DMS 273 (cell line): Measurements from ENCODE around the gene ITPA.
"Not testable (repeated sequence)": the region's sequence is repeated elsewhere in the genome, so short reads cannot be mapped to it uniquely, and the experiment has no call there.

Experiments used
- DNase-seq: peaks from one replicate; lab custom pipeline; 2025; ENCODE audit not compliant: unreplicated experiment; lab: John Stamatoyannopoulos, UW

The ITPA gene

DNA sequence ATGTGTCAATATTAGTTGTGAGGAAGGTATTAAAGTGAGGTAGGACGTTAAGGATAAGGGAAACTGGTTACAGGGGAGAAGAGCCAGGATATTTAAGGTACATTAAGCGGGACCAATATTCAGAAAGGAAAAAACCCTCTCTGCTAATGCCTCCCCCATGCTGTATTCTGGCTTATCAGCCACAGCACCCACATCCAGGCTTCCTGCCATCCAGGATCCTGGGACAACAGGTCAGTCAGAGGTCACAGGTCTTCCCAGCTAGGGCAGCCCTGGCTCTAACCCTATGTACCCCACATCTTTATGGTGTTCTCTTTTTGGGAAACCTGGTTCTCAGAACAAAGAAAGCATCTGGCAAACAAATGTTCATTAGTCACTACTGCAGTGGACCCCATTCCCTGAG, 10.1 kb upstream of the ITPA start:
- DNase-seq: no peak

DNA sequence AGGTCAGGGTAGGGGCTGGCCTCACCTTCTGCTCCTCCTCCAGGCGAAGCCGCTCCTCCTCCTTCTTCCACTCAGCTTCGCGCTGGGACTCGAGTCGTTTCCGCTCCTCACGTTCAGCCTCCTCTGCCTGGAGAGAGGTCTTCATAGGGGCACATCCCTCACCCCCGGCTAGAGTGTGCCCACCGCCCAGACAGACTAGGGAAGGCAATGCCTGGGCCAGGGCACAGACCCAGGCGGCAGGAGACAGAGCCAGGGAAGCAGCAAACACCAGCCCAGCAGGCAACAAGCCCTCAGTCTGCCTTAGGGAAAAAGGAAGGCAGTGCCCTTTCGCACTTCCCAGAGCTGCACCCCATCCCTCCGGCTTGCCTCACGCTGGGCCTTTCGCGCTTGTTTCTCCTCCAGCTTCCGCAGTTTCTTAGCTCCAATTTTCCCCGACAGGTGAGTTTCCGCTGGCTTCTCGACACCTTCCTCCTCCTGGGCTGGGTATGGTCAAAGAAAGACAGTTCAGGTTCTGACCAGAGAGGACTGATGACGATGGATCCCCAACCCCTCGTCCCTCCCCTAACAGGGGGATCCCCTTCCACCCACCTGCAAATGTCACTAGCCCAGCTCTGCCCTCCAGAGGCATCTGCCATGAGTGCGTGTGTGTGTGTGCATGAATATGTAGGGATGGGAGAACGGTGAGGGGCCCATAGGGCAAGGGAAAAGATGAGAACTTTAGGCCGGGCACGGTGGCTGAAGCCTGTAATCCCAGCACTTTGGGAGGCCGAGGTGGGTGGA, 9.1 kb upstream of the ITPA start:
- no peak for DNase-seq

DNA sequence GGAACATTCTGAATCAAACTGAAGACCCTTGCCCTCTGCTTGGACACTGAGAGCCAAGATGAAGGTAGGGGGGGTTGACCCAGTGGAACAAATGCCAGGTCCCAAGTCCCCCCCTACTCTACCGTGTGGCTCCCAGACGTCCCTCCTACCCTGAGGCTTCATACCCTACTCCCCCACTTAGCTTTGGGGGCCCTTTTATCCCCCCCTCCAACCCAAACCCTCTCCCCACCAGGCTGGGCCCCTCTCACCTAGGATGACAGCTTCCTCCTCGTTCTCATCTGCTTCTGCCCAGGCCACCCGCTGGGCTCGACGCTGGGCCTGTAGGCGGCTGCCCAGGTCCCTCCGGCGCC, 6.4 kb upstream of the ITPA start:
- no peak for DNase-seq

DNA sequence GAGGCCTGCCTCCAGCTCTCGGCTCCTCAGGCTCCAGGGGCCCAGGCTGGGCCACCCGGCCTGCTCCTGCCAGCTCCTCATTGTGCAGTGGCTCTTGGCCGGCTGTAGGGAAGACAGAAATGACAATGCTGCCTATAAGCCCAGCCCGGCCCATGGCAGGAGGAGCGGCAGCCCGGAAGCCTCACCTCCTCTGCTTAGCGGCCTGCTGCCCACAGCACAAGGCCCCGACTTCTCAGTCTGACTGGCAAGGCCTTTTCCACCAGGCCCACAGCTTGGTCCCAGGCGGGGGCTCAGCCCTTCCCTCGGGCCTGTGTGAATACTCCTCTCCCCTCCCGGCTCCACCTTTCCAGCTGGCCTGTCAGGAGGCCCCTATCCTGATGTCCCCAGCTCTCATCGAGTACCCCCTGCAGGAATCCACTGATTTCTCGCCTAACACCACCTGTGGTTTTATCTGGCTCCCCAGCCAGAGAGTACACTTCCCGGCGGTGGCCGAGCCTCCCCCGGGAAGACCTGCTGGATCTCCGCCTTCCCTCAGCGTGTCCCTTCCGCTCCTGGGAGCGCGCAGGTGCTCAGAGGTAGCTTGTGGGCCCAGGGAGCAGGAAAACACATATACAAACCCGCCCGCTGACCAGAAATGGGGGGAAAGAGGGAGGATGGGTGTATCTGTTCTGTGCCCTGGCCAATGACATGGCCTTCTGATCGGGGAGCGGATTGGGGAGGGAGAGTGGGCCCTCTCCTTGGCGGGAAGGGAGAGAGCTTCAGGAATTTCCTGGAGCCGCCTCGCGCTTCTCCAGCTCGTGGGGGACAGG, 5.8 kb upstream of the ITPA start:
- DNase-seq: peak; percentile 74

DNA sequence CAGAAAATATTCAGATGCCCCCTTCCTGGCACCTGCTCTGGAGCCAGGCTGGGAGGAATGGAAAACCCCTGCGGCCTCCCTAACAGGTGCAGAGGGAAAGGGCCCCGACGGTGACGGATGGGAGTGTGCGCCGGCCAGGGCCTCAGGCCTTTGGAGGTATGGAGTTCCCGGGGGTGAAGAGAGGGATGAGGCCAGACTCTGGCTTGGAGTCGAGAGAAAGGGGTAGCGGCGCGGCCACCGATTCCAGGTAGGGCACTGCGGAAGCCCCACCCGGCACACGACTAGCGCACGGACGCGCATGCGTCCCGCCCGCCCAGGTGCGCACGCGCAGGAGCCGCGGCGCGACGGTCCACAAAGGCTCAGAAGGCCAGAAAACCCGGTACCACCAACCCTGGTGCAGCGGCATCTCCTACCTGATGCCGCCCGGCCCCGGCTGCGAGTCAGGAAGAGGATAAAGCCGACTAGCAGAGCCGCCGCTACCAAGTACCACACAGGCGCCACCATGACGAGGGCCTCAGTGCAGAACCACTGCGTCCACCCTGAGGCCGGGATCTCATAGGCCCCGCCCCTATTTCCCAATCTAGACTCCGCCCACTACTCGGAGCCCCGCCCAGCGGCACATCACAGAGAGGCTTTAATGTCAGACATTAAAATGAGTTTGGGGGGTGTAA, 5.0 kb upstream of the ITPA start, which contains the start of gene DDRGK1:
DDRGK1 (minus strand) TSS at position 559 of the 671 bp plus-strand sequence; CDS start at position 504, 55 bp downstream.
- peak; percentile 93 for DNase-seq

DNA sequence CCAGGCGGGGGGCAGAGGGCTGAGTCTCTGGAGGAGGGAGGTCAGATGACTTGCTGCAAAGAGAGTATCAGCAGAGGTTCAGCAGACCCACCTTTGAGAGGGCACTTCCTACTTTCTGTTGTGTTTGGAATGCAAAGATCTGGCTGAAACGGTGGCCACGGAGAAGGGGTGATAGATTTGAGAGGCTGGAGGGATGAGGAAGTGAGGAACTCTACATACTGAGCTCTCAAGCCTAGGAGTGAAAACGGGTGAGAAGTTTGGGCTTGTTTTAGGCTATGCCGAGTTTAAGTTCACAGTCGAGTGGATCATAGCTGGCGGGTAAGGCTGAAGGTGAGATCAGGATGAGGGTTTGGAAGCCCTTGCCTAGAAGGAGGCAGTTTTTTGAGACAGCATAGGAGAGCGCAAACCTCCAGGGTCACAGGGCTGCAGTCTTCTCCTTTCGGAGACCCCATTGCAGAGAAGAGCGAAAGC, 477 bp upstream of the ITPA start:
- peak; percentile 51 for DNase-seq

DNA sequence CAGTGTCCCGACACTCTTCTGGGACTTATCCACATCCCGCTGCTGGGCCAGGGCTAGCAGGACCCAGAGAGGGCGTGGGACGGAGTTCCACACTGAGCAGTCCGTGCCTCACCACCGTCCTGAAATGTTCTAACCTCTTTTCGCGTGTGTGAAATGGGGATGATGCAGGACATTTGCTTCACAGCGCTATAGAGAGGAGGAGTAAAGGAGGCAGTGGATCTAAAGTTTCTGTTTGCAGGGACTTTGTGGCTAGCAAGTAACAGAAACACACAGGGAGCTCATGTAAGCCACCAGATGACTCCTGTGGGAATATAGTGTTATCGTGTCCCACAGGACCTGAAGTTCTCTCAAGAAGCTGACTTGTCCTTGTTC, 634 bp downstream of the ITPA start:
- DNase-seq: peak; percentile 40

DNA sequence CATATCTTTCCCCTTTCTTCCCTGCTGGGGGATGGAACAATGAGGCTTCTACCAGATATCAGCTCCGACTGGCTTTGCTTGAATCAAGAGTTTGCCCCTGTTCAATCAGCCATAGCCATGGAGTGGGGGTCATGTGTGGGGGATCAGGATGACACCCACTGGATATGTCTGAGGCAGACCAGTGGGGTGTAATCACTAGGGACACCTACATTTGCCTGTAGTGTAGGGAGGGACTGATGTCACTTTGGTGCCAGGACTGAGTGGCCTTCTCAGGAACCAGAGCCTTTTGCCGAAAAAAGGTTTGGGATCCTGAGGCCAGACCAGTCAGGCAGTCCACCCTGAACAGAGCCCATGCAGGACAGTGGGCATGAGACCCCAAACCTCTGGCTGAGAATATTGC, 1.0 kb downstream of the ITPA start:
- DNase-seq: no peak

DNA sequence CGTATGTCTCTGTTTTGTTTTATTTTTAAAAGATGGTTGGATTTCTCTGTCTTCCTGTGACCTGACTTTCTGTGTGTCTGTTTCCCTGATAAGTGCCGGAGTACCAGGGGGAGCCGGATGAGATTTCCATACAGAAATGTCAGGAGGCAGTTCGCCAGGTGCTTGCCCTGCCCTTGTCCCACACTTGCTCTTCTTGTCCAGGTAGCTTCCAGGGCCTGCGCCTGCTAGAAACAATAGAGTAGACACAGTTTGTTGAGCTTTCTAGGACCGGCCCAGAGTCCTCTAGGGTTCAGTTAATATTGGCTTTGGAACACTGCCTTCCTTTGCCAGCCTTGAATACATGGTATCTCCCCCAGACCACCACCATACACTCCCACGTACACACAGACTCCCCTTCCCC, 3.9 kb downstream of the ITPA start:
- no peak for DNase-seq

DNA sequence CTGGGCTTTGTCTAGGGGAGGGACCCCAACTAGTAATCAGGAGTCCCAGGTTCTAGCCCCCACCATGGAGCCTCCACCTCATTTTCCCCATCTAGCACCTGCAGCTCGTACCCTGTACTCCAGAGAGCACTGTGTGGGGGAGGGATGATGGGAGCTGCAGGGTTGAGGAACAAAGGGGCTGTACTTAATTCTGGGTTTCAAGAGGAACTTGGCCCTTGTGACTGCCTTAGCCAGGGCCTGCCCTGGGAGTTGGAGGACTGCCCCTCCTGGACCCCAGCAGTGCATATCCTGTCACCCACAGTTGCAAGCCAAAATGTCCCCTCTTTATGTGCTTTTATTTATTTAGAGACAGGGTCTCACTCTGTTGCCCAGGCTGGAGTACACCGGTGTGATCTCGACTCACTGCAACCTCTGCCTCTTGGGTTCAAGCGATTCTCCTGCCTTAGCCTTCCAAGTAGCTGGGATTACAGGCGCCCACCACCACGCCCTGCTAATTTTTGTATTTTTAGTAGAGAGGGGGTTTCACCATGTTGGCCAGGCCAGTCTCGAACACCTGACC, 6.1 kb downstream of the ITPA start:
- not testable (repeated sequence) for DNase-seq

DNA sequence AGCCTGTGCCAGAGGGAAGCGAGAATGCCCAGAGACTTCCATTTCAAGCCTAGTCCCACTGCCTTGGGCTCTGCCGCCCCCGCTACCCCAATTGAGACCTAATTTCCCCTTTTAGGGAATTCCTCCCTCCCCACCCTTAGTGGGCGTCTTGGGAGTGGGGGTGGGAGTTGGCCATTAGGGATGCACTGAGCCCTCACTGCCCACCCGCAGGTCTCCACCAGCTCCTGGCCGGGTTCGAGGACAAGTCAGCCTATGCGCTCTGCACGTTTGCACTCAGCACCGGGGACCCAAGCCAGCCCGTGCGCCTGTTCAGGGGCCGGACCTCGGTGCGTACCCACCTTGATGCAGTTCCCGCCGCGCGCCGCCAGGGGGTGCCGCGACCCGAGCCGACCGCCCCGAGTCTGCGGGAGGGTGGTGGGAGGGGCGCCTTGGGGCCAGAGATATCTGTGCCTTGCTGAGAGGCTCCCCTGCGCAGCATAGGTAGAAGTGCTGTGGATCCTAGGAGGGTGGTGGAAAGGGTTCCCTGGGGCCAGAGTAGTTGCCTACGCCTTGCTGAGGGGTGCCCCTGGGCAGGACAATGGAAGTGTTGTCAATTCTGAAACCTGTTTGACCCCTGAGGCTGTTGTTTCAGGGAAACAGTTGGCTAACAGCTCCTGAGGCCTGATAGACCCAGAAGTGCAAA, 9.2 kb downstream of the ITPA start:
- peak; percentile 71 for DNase-seq

DNA sequence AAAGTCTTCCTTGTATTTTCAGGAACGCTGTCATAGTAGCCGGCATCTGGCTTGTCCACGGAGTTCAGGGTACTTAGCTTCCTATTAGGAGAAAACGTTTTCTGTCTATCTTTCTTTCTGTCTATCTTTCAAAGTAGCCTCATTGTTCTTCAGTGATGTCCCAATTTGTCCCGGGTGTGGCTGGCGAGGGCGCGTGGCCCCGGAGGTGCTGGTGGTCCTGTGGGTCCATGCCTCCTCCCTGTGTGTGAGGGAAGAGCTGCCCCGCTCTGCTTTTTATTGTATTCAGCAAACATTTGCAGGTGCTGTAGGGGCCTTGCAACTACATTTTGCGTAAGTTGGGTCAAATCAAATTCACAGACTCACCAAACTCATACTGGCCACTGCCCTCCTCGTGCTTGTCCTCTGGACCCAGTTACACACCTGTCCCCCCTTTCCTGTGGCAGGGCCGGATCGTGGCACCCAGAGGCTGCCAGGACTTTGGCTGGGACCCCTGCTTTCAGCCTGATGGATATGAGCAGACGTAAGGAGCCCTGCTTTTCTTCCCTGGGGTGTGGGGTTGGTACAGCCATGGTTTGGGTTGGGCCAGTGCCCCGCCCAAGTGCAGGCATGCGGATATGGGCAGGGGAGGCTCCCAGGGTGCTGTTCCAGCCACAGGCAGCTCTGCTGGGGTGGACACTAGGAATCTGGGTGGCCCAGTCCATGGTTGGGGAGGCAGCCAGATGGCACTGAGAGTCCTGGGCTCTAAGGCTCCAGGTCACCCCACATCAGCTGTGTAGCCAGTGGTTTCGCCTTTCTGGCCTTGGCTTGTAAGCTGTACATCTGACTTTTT, 12.3 kb downstream of the ITPA start:
- DNase-seq: no peak

DNA sequence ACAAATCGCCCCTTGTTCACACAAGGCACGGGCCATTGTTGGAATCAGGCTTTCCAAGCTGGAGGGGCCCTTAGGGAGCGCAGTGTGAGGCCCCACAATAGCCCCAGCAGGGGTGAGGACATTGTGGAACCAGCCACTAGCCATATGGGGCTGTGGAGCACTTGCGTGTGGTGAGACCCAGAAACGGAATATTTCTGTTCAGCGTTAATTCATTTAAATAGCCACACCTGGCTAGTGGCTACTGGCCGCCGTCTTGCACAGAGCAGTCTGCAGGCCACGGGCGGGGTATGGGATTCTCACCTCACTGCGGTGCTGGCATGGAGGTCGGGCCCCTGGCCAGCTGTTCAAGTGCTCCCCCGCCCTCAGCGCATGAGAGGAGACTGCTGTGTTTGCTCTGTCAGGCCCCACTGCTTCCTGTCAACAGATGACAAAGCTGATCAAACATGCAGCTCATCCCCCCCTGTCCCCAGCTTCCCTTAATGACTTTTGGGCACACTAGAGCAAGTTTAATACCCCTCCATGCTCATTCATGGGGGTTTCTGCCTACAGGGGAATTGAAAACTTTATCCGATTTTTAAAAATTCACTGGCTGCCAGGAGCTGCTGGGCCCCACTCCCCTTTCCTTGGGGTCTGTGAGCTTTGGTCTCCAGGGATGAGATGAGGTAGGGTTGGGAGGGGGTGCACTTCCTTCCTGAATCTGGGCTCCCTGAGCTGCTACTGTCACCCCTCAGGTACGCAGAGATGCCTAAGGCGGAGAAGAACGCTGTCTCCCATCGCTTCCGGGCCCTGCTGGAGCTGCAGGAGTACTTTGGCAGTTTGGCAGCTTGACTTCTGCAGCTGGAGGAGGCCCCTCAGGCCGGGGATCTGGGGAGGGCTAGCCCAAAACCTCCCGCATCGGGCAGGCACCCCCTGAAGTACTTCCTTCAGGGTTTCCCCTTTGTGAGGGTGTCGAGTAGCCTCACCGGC, 13.6 kb downstream of the ITPA start:
- DNase-seq: peak; percentile 50

DNA sequence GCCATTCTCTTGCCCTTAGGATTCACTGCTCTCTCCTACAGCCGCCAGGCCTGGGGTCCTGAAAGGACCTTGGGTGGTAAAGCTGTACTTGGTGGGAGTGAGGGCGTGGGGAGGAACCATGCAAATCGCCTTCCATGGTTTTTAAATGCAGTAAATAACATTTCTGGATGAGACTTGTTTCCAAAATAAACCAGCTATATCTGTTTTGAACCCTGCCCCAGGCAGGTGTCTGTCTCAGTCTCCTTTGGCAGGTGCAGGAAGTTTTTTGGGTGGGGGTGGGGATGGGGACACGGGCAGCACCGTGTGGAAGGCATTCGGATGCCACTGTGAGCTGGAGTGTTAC, 14.3 kb downstream of the ITPA start:
- no peak for DNase-seq

DNA sequence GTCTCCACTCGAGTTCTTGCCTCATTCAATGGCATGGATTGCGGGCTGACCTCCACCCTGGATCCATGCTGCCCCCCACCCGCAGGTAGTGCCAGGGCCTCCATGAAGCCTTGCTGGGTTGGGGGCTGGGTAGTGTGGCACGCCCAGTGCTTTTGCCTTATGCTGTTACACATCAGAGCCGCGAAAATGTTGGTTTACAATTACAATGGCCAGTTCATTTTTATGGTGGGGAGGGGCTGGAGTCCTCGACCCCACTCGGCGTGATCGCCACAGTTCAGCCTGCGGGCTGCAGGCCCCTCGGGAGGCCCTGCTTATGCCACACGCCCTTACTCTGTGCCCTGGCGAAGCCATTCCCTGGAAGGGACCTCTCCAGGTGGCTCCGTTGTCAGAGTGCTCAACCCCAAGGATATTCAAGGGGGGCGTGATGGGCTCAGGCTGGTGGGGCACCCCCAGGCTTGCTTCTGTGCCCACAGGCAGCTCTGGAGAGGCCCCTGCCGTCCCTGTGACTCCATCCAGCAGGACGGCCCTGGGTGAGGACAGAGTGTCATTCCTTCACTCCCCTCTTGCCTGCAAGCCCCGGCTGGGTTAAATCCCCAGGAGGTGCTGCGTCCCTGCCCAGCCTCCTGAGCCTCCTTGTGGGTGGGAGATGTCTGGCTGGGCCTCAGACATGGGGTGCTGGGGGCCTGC, 14.8 kb downstream of the ITPA start:
- no peak for DNase-seq

DNA sequence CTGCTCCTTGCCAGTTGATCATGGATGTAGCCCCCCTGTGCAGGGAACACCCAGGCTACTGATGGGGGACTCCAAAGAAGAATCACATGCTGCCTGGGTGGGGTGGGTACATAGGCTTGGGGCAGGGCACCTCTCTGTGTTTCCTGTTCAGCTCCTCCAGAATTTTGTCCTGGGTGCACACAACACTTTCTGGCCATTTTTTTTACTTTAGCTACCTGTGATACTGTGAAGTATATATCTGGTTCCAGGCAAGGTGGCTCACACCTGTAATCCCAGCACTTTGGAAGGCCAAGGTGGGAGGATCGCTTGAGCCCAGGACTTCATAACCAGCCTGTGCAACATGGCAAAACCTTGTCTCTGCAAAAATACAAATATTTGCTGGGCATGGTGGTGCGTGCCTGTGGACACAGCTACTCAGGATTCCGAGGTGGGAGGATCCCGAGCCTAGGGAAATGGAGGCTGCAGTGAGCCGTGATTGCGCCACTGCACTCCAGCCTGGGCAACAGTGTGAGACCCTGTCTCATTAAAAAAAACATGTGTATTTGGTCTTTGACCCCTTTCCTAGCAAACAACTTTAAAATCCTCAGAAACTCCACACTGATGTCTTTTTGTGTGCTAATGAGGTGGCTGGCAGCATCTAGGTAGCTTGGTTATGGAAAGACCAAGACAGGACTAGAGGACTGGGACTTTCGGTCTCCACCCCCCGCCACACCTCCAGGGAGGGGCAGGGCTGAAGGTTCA, 15.6 kb downstream of the ITPA start:
- no peak for DNase-seq

DNA sequence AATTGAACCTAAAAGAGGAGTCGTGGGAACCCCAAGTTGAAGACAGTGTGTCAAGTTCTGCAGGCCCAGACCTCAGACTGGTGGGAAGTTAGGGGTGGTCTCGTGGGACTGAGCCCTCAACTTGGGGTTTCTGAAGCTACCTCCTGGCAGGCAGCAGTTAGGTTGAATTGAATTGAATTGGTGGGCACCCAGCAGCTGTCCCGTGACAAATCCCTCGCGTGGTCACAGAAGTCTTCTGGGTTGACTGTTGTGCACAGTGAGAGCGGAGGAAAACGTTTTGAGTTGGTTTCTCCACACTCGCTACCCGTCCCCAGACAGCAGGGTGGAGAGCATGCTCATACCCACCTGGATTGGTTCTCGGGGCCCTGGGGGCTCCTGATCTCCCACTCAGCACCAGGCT, 16.8 kb downstream of the ITPA start:
- DNase-seq: no peak

DNA sequence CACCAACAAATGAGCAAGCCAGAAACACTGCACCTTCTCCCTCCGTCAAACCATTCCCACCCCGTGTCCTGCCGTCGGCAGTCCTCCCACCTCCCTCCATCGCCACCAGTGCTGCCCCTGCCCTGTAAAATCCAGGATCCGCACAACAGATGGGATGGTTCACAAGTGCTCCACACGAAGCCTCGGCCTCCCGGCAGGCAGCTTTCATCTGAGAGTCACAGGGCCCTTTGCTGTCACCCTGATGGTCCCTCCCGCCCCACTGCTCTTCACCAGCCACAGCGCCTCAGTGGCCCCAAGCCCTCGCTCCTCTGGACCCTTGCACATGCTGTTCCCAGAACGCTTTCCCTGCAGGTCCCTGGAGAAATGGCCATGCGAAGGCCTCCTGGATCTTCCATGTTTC, 17.6 kb downstream of the ITPA start:
- no peak for DNase-seq
